Measurements from ENCODE around the gene KLLN.
A peak's percentile ranks its signal among the peaks of the same experiment; 100 is the strongest.
"Not testable (repeated sequence)": the region's sequence is repeated elsewhere in the genome, so short reads cannot be mapped to it uniquely, and the experiment has no call there.

The KLLN gene, protein sequence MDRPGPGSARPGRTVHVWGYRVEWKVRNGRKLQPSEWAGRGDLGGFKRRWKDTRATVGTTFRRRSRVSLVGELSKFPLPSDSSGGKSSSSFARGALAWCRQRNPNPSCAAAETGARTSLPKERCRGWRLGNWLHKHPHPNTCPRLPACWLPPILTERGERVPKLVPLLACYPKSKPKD

DNA sequence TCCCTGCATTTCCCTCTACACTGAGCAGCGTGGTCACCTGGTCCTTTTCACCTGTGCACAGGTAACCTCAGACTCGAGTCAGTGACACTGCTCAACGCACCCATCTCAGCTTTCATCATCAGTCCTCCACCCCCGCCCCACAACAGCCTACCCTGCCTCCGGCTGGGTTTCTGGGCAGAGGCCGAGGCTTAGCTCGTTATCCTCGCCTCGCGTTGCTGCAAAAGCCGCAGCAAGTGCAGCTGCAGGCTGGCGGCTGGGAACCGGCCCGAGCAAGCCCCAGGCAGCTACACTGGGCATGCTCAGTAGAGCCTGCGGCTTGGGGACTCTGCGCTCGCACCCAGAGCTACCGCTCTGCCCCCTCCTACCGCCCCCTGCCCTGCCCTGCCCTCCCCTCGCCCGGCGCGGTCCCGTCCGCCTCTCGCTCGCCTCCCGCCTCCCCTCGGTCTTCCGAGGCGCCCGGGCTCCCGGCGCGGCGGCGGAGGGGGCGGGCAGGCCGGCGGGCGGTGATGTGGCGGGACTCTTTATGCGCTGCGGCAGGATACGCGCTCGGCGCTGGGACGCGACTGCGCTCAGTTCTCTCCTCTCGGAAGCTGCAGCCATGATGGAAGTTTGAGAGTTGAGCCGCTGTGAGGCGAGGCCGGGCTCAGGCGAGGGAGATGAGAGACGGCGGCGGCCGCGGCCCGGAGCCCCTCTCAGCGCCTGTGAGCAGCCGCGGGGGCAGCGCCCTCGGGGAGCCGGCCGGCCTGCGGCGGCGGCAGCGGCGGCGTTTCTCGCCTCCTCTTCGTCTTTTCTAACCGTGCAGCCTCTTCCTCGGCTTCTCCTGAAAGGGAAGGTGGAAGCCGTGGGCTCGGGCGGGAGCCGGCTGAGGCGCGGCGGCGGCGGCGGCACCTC is at the start of gene KLLN, which contains the start of gene PTEN:
Gene KLLN, minus strand, starts transcription at position 481 of the 891 bp plus-strand sequence. CDS start 1,046 bp downstream, outside the sequence.
Gene PTEN, plus strand, starts transcription at position 573 of the 891 bp plus-strand sequence. CDS start 845 bp downstream, outside the sequence.
- TF ChIP-seq ZNF274 (IDR thresholded peaks at IDR 0.05; ENCODE audit: low read depth, low read length), result no peak
- H3K4me3 ChIP-seq (ENCODE audit: low read length), result peak within 1 kb of the TSS; percentile 90

DNA sequence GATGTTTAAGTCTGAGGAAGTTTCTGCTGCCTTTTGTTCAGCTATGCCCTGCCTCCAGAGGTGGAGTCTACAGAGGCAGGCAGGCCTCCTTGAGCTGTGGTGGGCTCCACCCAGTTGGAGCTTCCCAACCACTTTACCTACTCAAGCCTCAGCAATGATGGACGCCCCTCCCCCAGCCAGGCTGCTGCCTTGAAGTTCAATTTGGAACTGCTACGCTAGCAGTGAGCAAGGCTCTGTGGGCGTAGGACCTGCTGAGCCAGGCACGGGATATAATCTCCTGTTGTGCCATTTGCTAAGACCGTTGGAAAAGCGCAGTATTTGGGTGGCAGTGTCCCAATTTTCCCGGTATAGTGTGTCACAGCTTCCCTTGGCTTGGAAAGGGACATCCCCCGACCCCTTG is 40.1 kb upstream of the KLLN start:
- not testable (repeated sequence) for H3K4me3 ChIP-seq (ENCODE audit: low read length)

DNA sequence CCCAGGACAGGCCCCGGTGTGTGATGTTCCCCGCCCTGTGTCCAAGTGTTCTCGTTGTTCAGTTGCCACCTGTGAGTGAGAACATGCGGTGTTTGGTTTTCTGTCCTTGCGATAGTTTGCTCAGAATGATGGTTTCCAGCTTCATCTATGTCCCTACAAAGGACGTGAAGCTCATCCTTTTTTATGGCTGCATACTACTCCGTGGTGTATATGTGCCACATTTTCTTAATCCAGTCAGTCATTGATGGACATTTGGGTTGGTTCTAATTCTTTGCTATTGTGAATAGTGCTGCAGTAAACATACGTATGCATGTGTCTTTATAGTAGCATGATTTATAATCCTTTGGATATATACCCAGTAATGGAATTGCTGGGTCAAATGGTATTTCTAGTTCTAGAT is 34.6 kb upstream of the KLLN start:
- not testable (repeated sequence) for H3K4me3 ChIP-seq (ENCODE audit: low read length)

DNA sequence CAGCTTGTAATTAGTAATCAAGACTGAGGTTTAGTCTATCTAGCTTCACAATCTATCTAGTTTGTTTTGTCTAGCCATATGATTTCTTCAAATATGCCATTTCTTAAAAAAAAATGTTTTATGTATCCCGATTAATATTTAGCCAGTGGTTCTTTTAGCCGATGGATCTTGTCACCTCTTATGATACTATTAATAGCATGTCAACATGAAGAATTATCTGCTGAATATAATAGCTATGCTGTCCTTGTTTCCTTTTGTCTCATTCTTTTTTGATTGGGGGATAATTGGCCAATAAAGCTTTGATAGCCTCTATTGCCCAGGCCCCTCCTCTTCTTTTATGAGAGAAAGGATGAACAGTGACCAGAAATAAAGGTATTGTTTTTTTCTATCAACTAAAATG is 32.9 kb upstream of the KLLN start:
- TF ChIP-seq ZNF274 (IDR thresholded peaks at IDR 0.05; ENCODE audit: low read depth, low read length), result no peak
- H3K4me3 ChIP-seq (ENCODE audit: low read length), result no peak overlapping the region

DNA sequence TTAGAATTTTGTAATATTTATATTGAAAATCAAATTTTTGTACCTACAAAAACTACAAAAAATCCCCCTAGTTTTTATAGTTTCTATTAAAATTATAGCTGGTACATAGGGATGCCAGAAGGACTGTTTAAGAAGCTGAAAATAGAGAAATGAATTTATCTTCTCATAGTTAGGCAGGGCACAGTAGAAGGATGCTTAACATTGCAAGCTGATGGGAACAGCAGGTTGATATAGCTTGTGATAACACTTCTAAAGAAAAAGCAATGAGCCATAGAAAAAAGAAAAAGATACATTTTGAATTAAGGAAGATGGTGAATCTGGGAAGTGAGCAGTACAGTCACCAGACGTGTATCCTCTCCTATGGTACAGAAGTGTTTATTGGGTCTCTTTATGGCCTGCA is 32.1 kb upstream of the KLLN start:
- no peak overlapping the region for H3K4me3 ChIP-seq (ENCODE audit: low read length)
- TF ChIP-seq ZNF274 (IDR thresholded peaks at IDR 0.05; ENCODE audit: low read depth, low read length), result no peak

DNA sequence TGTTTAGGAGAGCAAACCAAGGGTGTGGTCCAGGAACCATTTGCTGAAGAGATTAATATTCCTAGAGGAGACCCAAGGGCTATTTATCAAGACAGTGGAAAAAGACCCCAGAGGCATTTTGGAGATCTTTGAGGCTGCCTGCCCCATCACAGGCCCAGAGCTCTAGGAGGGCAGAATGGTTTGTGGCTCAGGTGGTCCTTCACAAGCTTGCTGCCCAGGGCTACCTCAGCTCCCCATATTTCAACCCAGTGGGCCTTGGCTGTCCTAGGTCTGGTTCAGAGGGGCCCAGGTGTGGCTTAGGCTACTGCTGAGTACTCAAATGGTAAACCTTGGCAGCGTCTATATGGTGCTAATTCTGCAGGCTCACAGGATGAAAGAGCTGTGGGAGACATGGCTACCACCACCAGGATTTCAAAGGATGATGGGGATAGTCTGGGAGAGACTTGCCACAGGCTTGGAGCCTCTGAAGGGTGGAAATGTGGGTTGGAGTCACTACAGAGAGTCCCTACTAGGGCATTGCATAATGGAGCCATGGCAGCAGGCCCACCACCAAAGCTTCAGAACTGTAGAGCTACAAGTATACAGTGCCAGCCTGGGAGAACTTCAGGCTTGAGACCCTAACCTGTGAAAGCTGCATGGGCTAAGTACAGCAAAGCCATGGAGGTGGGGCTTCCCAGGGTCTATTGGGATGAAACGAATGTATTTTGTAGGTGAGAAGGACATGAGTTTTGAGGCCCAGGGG is 24.4 kb upstream of the KLLN start:
- H3K4me3 ChIP-seq (ENCODE audit: low read length), result no peak overlapping the region
- TF ChIP-seq ZNF274 (IDR thresholded peaks at IDR 0.05; ENCODE audit: low read depth, low read length), result no peak

DNA sequence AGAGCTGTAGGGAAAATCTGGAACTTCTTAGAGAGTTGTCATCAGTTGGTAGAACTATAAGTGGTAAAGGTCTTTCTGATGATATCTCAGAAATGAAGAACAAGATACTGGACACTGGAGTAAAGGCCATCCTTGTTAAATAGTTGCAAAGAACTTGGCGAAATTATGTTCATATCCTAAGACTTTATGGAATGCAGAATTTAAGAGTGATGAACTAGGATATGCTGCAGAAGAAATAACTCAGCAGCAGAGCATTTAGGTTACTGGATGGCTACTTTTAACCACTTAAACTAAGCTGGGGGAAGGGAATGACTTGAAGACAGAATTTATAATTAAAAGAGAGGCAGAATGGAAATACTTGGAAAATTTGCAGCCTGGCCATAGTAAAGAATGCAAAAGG is 23.8 kb upstream of the KLLN start:
- H3K4me3 ChIP-seq (ENCODE audit: low read length), result no peak overlapping the region
- TF ChIP-seq ZNF274 (IDR thresholded peaks at IDR 0.05; ENCODE audit: low read depth, low read length), result no peak

DNA sequence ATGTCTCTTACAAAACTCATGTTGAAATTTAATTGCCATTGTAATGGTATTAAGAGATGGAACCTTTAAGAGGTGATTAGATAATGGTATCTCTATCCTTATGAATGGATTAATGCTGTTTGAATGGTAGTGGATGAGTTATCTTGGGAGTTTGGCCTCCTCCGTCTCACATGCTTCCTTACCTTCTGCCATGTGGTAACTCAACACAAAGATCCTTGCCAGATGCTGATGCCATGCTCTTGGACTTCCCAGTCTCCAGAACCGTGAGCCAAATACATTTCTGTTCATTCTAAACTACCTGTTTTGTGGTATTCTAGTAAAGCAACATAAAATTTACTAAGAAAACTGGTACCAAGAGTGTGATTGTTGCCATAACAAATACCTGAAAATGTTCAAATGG is 23.3 kb upstream of the KLLN start:
- H3K4me3 ChIP-seq (ENCODE audit: low read length), result no peak overlapping the region
- TF ChIP-seq ZNF274 (IDR thresholded peaks at IDR 0.05; ENCODE audit: low read depth, low read length), result no peak

DNA sequence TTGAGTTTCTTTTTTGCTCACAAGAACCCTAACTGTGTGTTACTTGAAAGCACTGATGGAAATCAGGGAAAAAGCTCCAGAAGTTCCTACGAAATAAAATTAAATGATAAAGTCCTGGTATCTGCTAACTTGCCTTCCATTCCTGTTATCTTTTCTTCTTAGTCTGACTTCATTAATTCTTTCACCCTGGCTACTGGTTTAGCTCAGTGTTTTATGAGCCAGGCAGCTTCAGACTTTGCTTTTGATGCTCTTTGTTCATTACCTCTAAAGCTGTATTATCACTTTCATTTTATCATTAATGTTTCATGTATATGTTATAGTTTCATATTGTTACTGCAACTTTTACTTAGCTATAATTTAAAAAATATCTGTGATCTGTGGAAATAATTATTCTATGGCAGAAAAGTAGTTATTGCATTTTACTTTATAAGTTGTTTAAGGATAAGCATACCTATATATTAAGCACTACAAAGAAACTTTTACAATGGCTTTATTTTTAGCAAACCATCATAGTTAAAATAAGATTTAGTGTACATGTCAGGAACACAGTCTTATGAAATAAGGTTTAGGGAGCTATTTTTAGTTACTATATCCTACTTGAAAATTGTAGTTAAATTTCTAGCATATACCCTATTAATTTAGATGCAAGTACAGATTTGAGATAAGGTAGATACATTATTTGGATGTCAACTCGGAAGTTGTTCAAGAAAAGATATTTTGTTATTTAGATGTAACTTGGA is 19.4 kb upstream of the KLLN start:
- no peak overlapping the region for H3K4me3 ChIP-seq (ENCODE audit: low read length)
- TF ChIP-seq ZNF274 (IDR thresholded peaks at IDR 0.05; ENCODE audit: low read depth, low read length), result no peak

DNA sequence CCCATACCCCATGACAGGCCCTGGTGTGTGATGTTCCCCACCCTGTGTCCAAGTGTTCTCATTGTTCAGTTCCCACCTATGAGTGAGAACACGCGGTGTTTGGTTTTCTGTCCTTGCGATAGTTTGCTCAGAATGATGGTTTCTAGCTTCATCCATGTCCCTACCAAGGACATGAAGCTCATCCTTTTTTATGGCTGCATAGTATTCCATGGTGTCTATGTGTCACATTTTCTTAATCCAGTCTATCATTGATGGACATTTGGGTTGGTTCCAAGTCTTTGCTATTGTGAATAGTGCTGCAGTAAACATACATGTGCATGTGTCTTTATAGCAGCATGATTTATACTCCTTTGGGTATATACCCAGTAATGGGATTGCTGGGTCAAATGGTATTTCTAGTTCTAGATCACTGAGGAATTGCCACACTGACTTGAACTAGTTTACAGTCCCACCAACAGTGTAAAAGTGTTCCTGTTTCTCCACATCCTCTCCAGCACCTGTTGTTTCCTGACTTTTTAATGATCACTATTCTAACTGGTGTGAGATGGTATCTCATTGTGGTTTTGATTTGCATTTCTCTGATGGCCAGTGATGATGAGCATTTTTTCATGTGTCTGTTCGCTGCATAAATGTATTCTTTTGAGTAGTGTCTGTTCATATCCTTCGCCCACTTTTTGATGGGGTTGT is 18.2 kb upstream of the KLLN start:
- not testable (repeated sequence) for H3K4me3 ChIP-seq (ENCODE audit: low read length)

DNA sequence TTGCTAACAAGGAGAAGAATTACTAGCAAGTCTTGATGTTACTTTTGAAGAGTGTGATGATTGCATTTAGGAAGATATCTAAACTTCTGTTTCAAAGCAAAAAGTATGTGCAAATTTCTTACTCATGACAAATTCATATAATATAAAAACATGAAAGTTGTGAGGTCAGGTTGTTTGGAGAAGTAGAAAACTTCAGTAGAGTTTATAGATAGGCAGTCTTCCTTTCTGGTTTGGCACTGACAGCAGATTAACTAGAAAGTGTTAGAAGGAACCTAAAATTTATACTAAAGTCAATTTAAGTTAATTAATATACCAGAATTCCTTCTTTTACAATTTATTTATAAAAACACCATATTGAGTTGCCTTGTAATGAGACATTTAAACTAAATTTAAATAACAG is 17.0 kb upstream of the KLLN start:
- TF ChIP-seq ZNF274 (IDR thresholded peaks at IDR 0.05; ENCODE audit: low read depth, low read length), result no peak
- H3K4me3 ChIP-seq (ENCODE audit: low read length), result no peak overlapping the region

DNA sequence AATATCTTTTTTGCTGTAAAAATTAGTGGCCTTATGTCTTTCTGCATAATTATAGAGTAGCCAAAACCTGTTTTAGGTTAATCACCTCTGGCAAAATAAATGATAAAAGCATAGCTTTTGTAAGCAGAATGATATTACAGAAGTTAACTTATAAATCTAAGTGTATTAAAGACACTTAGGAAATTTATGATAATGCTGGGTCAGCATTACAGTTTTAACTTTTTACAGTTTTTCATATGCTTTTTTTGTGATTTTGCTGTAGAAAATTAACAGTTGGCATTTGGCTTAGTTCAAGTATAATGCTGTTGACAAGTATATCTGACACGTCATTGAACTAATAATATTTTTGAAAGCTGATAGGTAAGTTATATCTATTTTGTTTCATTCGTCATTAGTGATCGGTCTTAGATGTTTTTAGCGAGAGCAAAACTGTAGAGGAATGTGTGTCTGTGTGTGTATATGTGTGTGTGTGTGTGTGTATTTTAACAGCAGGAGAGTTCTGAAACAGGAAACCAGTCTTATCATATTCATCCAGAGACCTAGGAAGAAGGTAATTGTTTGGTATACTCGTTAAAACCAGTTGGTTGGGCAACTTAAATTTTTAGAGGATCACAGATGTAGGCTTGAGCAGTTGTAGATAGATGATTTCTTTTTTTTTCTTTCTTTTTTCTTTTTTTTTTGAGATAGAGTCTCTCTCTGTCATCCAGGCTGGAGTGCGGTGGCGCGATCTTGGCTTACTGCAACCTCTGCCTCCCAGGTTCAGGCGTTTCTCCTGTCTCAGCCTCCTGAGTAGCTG is 15.5 kb upstream of the KLLN start:
- no peak overlapping the region for H3K4me3 ChIP-seq (ENCODE audit: low read length)
- TF ChIP-seq ZNF274 (IDR thresholded peaks at IDR 0.05; ENCODE audit: low read depth, low read length), result no peak

Data from GM08714 (cell line).